Panc1 (cell line): ENCODE data around the gene THRAP3. TPM values are rescaled to one million over a fixed set of nuclear protein-coding genes. Genes with fewer than 3 reads are reported as not detected.
A peak's percentile ranks its signal among the peaks of the same experiment; 100 is the strongest.

Source experiments
- ATAC-seq: fragments of 200-7000 bp; cut with Tn5 transposase; 2 replicates; pipeline ENCODE4 v1.9.1; 2020; ENCODE audit warnings: mild to moderate bottlenecking, moderate library complexity
- BruUV-seq: library from RNA; stranded (reverse); fragments of 400-500 nt; replicated peaks from 2 replicates; lab custom pipeline; 2021; lab: Mats Ljungman, UMichigan
- CTCF ChIA-PET: fragments of 300-600 bp; sonication (Branson Sonifier 250); formaldehyde crosslinking; loops from one replicate; lab custom pipeline; 2022; ENCODE audit warnings: antibody characterized with exemption; lab: Charles Lee
- POLR2A ChIA-PET: fragments of 300-600 bp; sonication (Branson Sonifier 250); formaldehyde crosslinking; loops from one replicate; lab custom pipeline; 2022; ENCODE audit warnings: antibody characterized with exemption; lab: Charles Lee
- DNase-seq: peaks from one replicate; pipeline ENCODE4 v3.0.0-alpha.2; 2010; ENCODE audit warnings: low read depth, low spot score
- H3K27ac ChIP-seq: 2 replicates; pipeline ENCODE4 v1.5.1; 2011; ENCODE audit warnings: mild to moderate bottlenecking, low read length, inconsistent platforms
- H3K27me3 ChIP-seq: fragments of 200-500 bp; sonication (Bioruptor generic); 2 replicates; pipeline ENCODE4 v1.6.0; 2014; ENCODE audit warnings: low read length, inconsistent platforms; ENCODE audit not compliant: control insufficient read depth, insufficient read depth
- H3K36me3 ChIP-seq: fragments of 200-500 bp; sonication (Bioruptor generic); 2 replicates; pipeline ENCODE4 v1.5.1; 2014; ENCODE audit warnings: inconsistent platforms, mild to moderate bottlenecking, low read length, moderate library complexity; ENCODE audit not compliant: control insufficient read depth, insufficient read depth
- H3K4me1 ChIP-seq: 2 replicates; pipeline ENCODE4 v1.5.1; 2011; ENCODE audit warnings: inconsistent platforms, mild to moderate bottlenecking, low read length, moderate library complexity; ENCODE audit not compliant: control insufficient read depth, insufficient read depth
- H3K4me3 ChIP-seq, 2 experiments: 2 replicates each; pipeline ENCODE4 v1.5.1; 2011 to 2012; ENCODE audit warnings: low read depth in 2 of 2, low read length in 2 of 2, mild to moderate bottlenecking in 2 of 2, inconsistent platforms in 1 of 2, moderate library complexity in 1 of 2
- H3K9me3 ChIP-seq: fragments of 200-500 bp; sonication (Bioruptor generic); 2 replicates; pipeline ENCODE4 v1.5.1; 2014; ENCODE audit warnings: low read depth, mild to moderate bottlenecking, inconsistent platforms, low read length, moderate library complexity; ENCODE audit not compliant: control insufficient read depth, insufficient read depth
- CTCF ChIP-seq: fragments of 450-650 bp; IDR thresholded peaks from 2 replicates; pipeline ENCODE4 v1.5.1; 2017; ENCODE audit warnings: mild to moderate bottlenecking
- POLR2AphosphoS5 ChIP-seq: IDR thresholded peaks from 2 replicates; pipeline ENCODE4 v1.6.1; 2012; ENCODE audit warnings: mild to moderate bottlenecking, low read depth, low read length, moderate library complexity
- REST ChIP-seq, 2 experiments: IDR thresholded peaks; 2 replicates each; pipeline ENCODE4 v1.6.1; 2011 to 2012; ENCODE audit warnings: low read depth in 2 of 2, control low read depth in 1 of 2, low read length in 1 of 2, mild to moderate bottlenecking in 1 of 2, moderate library complexity in 1 of 2; ENCODE audit not compliant: insufficient read depth in 1 of 2
- SIN3A ChIP-seq: IDR thresholded peaks from 2 replicates; pipeline ENCODE4 v1.6.1; 2012; ENCODE audit warnings: low read depth, mild to moderate bottlenecking, low read length, moderate library complexity, borderline replicate concordance; ENCODE audit not compliant: insufficient read depth
- TCF7L2 ChIP-seq: IDR thresholded peaks from 2 replicates; pipeline ENCODE4 v1.6.1; 2011; ENCODE audit warnings: mild to moderate bottlenecking, low read depth, low read length, inconsistent platforms
- in situ Hi-C: cut with HindIII; loops from 2 replicates; pipeline ENCODE4 v1.10.0; 2016; ENCODE audit warnings: low sequenced_read_pairs, low pct_unique_long_range_greater_than_20kb
- intact Hi-C: fragments of 100-400 bp; cut with micrococcal nuclease; formaldehyde crosslinking; loops from one replicate; pipeline ENCODE4 v1.10.0; 2022; ENCODE audit not compliant: unreplicated experiment
- total RNA-seq: library from RNA; stranded (reverse); gene quantifications from one replicate; pipeline ENCODE4 v1.2.1, GENCODE V29; 2021; ENCODE audit not compliant: unreplicated experiment

The THRAP3 gene
- total RNA-seq, 1 experiment from 2014 or later = 114 TPM

GRCh38 chr1:36269408-36269838, 45.2 kb downstream of the THRAP3 start:
- BruUV-seq = no TSS peak
- H3K36me3 ChIP-seq = peaks cover 5% of the 10 kb centered on the region; the same call in 1 of the 2 replicates
- intact Hi-C loops = no loop called here
- no peak overlapping the region for H3K27ac ChIP-seq
- no peaks in the 10 kb centered on the region for H3K9me3 ChIP-seq
- in situ Hi-C loops = no loop called here
- ATAC-seq = no peak
- no peak overlapping the region for H3K4me3 ChIP-seq
- no peaks in the 10 kb centered on the region for H3K4me1 ChIP-seq
- ChIA-PET POLR2A (interaction anchor here (1.0 kb wide), 1 partner anchor 28 kb away, joined by 17 read pairs; no protein-coding TSS in a partner anchor), CTCF (interaction anchor here (0.7 to 1.0 kb wide), 2 partner anchors 16 to 87 kb away, joined by 4 read pairs; no protein-coding TSS in a partner anchor)
- TF ChIP-seq TCF7L2 (no peak), SIN3A (no peak), REST (IDR thresholded peaks at IDR 0.05; ENCODE audit: insufficient read depth in 1 of 2, low read depth in 2 of 2, low read length in 1 of 2) (no peak), CTCF (no peak), POLR2AphosphoS5 (no peak)
- no peaks in the 10 kb centered on the region for H3K27me3 ChIP-seq
- no peak for DNase-seq

DNA sequence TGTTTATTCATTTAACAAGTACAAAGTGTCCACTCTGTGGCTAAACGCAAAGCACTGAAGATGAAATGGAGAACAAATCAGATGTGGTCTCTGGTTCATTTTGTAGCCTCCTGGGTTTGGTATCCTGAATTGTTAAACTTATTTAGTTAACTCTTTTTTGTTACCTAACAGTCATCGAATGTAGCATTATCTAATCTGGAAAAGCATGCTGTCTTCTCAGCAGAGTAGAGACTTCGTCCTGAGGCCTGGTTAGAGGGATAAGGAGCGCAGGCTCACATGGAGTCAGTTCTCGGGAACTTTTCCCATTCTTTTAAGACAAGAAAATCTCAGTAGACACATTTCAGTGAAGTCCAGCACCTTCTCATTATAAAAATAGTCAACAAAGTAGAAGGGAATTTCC, 48.8 kb downstream of the THRAP3 start:
- Histone ChIP-seq H3K4me3 (no peak overlapping the region), H3K4me1 (no peaks in the 10 kb centered on the region), H3K9me3 (no peaks in the 10 kb centered on the region), H3K36me3 (peaks cover 5% of the 10 kb centered on the region; the same call in 1 of the 2 replicates), H3K27ac (no peak overlapping the region), H3K27me3 (no peaks in the 10 kb centered on the region)
- in situ Hi-C loops (no loop called here), intact Hi-C loops (no loop called here)
- ChIA-PET POLR2A (no interaction called here), CTCF (interaction anchor here (0.7 kb wide), 1 partner anchor 13 kb away, joined by 4 read pairs; no protein-coding TSS in a partner anchor)
- TF ChIP-seq TCF7L2 = no peak
- TF ChIP-seq REST (IDR thresholded peaks at IDR 0.05; ENCODE audit: insufficient read depth in 1 of 2, low read depth in 2 of 2, low read length in 1 of 2) = no peak
- no peak for TF ChIP-seq SIN3A
- DNase-seq (no peak), ATAC-seq (no peak)
- TSS peak; percentile 57 for BruUV-seq
